GF-D8 (cell line): ENCODE results near the gene PLS1.
"Not testable (repeated sequence)": the region's sequence is repeated elsewhere in the genome, so short reads cannot be mapped to it uniquely, and the experiment has no call there.

Experiments
- DNase-seq: peaks from one replicate; lab custom pipeline; 2025; lab: John Stamatoyannopoulos, UW

Gene PLS1

DNA sequence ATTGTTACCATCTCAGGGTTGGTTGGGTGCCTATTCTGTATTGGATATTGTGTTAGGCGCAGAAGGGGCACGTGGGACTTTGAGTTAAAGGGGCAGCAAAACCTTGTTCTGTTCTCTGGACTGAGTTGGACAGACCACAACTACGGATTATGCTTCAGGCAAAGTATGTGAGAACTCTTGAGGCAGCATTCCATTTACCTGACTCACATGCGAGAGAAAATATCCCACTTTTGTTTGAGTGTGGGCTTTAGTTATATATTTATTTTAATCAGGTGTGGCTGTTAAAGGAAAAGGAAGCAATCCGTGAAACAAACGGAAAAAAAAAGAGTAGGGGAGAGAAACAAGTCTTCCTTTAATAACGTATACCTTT, 627 bp upstream of the PLS1 start:
- DNase-seq = no peak

DNA sequence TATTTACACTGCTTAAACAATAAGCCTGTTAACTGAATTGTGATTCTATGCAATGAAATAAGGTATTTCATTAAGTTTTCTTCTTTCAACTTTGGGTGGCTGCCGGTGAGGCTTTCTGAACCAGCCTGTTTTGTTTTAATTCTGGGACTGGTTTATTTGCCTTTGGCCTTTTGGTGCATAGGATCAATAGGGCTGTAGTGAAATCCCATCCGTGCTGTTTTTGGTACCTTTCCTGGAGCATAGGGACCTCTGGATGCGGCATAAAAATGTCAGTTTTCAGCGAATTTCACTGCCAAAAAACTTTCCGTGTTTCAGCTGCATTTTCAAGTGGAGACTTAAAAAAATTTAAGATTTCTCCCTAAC, 514 bp downstream of the PLS1 start:
- no peak for DNase-seq

DNA sequence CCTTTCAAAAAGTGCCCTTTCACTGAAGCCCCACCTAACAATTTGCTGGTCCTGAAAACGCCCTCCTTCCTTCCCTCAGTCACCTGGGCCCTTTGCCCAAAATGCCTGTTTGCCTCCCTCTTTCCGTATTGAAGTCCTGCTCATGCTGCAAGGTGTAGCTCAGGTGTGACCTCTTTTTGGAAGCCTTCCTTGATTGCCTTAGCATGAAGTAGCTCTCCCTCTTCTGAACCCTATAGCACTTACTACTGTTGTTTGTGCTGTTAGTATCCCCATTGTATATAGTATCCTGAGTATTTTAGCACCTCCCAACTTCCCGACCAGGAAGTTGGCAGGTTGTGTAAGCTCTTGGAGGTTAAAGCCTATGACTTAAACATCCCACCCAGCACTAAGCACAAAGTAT, 1.7 kb downstream of the PLS1 start:
- DNase-seq = no peak

DNA sequence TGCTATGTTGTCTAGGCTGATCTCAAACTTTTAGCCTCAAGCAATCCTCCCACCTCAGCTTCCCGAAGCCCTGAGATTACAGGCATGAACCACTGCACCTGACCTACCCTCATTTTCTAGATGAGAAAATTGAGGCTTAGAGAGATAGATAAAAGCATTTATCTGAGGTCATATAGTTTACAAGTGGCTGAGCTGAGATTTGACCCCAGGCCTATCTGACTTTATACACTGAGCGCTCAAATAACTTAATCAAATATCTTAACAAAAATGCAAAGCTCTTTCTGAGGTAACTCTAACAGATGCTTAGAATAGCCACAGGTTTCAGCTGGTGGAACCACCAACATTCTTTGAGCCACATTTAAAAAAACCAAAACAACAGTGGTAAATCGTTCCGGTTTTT, 5.5 kb downstream of the PLS1 start:
- DNase-seq = no peak

DNA sequence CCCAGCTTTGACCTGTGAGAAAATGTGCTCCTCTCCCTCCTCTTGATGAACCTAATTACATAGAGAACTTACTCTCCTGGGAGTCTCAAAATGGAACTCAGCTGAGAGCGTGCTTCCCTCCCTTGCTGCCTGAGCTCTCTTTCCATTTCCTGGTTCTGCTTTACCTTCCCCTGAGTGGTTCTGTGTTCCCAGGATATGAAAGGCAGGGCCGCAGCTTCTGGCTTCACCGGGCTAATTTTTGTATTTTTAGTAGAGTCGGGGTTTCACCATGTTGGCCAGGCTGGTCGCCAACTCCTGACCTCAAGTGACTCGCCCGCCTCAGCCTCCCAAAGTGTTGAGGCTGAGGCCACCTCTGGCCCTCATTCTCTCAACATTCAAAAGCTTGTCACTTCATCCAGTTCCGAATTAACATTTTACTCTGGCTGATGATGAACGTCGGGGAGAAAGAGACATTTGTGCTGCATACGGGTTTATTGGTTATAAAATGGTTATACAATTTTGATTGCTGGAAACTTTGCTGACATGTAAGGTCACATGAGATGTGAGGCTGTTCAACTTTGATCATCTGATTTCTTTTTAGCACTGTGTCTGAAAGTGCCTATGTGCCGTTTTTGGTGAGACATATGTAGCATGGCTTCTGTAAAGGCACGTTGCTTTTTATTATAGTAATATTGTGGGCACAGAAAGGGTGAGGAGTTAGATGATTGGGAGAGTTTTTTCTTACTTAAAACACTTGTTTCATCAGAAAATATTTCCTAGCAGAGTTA, 6.6 kb downstream of the PLS1 start:
- no peak for DNase-seq

DNA sequence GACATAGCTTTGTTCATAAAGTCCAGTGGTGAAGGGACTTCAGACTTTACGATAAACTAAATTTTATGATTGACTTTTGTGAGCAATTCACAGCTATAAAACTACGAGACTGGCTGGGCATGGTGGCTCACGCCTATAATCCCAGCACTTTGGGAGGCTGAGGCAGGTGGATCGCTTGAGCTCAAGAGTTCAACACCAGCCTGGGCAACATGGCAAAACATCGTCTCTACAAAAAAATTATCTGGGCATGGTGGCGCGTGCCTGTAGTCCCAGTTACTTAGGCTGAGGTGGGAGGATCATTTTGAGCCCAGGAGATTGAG, 7.2 kb downstream of the PLS1 start:
- DNase-seq = not testable (repeated sequence)

DNA sequence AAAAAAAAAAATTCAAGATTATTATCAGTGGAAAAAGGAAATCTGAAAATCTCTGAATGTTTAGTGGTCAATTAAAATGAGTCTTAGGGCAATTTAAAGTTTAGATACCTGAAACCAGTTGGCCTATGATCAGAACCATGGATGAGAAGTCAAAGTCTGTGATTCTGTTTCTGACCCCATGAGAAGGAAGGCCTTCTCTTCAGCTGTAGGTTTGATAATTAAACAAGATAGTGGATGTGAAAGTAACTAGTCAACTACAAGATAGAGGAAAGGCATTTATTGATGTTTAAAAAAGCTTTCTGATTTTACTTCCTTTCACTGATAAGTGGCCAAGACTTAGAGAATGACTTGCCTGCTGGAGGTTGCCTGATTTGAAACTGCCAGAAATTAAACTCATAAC, 8.7 kb downstream of the PLS1 start:
- no peak for DNase-seq

DNA sequence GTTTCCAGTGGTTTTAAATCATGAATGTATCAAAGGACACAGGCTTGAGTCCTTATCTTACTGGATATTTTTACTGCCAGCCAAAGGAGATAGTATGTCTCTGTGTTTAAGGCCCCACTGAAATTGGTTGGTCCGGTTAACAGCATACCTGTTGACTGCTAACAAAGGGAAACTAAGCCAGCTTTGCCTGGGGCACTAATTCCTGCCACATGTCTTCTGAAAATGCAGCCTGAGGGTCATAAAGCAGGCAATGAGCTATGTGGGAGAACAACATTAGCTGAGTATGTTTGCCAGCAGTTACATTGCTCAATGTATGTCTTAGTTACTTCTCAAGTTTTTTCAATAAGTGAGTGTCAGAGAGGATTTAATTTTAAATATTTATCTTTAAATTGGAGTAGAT, 12.4 kb downstream of the PLS1 start:
- DNase-seq = no peak

DNA sequence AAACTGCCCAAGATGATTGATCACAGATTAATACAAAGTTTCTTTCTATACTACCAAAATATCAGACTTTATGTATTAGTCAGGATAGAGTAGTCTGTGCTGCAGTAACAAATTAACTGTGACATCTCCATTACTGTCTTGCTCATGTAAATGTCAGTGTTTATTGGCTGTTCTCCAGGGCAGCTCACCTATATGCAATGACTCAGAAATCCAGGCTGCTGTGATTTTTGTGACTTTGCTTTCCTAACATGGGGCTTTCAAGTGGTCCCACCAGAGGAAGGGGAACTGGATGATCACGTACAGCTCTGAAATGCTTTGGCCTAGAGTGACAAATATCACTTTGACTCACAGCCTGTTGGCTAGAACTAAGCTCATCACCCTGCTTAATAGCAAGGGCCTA, 12.9 kb downstream of the PLS1 start:
- no peak for DNase-seq

DNA sequence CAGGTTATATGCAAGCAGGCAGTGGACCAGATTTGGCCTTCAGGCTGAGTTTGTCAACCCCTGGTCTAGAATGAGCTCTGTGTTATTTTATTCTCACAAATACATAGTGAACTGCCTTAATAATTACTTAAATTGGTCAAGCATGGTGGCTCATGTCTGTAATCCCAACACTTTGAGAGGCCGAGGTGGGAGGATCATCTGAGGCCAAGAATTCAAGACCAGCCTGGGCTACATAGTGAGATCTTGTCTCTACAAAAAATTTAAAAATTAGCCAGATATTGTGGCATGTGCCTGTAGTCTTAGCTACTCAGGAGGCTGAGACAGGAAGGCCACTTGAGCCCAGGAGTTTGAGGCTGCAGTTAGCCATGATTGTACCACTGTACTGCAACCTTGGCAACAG, 15.0 kb downstream of the PLS1 start:
- DNase-seq = no peak

DNA sequence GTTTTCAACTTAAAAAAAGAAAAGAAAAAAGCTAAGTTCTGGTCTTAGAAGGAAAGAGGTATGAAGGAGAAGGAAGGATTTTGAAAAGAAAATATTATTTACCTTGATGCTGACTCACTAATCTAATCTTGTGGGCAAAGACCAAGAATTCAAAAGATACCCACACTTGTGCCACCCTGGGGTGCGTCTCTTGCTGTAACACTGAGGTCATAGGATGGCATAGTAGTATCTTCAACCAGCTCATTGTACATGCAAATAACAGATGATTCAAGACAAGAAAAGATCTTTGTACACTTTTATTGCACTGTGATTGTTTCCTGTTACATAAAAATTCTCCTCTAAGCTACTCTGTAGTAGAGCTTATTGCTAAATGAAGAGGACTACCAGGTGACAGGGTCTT, 17.3 kb downstream of the PLS1 start:
- DNase-seq = no peak

DNA sequence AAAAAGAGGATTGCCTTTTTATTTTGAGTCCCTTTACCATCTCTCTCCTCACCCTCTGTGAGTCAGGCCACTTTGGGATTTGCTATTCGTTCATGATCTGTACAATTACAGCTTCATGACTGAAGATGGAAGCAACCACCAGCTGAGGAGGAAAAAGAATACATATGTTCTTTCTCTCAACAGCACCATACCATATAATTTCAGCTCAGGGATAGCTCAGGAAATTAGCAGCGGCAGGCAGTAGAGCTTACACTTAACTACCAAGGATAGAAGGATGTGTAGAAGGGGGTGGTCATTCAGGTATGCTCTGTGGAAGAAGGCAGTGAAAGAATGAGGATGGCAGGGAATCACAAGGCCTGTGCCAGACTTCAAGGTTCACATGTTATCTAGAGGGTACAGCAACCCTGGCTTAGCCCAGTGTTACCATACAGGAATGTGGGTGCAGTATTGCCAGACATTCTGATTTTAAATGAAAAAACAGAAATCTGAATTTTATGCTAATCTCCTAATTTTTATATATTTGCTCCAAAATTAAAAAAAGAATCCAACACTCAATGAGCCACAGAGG, 17.9 kb downstream of the PLS1 start:
- DNase-seq = no peak

DNA sequence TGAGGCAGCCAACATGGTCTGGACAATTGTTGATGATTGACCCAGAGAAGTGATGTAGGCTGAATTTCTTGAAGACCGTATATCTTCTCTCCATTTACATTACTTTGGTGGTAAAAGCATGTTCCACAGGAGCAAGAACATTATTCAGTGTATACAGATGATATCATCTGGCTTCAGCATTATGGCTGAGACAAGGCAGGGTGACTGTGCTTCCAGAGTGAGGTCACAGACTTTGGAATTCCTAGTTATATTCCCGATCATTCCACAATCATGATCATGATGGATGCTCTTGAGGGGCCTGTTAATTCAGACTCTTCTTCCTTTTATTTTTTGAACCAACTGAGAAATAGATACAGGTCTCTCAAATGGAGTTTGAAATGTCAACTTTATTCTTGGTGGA, 19.0 kb downstream of the PLS1 start:
- no peak for DNase-seq

DNA sequence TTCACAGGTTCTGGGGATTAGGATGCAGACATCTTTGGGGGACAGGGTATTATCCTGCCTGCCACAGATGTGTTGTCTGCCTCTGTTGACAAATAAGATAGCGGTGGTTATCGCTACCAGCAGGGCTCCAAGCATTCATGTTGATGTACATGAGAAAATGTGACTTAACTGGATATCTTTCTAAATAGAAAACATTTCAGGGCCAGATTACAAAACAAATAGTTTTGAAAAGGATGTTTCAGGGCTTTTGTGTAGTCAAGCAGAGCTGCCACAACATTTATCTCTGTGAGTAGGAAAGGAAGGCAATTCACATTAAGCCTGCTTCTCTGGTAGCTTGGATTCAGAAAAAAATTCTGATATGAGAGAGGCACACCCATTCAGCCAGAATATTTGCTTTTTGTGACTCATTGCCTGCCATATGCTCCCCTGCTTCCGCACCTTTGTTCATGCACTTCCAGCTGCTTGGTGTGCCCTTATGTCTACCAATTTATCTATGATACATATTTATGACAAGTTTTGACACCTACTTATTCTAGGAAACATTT, 22.8 kb downstream of the PLS1 start:
- DNase-seq = no peak

DNA sequence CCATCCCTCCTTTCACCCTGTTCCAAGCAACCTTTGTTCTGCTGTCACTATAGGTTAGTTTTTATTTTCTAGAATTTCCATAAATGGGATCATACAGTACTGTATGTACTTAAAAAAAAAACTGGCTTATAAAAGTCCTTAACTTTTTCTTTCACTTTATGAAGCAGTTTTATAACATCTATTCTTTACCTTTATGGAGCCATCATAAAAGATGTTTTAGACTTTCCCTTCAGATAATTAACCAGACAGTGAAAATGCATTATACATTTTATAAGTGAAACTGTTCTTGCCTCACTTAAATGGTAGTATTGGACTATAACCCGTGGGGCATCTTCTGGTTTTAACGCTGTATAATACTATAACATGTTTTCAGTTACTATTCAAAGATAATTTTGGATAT, 26.2 kb downstream of the PLS1 start:
- DNase-seq = no peak

DNA sequence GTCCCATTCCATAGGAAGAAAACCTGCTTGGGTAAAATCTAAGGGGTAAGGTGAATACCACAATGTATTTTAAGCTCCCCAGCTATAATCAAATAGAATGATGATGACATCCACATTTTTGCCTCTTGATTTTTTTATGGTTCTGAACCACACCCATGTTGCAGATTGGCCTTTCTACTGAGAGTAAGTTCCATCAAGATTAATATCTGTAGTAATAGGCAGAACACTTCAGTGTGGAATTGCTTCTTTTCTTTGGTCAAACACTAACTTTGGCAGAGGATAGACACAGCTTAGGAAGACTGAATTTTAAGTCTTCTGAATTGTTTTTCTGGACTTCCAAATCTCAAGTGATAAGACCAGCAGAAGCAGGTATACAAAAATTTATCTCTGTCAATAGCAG, 27.0 kb downstream of the PLS1 start:
- no peak for DNase-seq

DNA sequence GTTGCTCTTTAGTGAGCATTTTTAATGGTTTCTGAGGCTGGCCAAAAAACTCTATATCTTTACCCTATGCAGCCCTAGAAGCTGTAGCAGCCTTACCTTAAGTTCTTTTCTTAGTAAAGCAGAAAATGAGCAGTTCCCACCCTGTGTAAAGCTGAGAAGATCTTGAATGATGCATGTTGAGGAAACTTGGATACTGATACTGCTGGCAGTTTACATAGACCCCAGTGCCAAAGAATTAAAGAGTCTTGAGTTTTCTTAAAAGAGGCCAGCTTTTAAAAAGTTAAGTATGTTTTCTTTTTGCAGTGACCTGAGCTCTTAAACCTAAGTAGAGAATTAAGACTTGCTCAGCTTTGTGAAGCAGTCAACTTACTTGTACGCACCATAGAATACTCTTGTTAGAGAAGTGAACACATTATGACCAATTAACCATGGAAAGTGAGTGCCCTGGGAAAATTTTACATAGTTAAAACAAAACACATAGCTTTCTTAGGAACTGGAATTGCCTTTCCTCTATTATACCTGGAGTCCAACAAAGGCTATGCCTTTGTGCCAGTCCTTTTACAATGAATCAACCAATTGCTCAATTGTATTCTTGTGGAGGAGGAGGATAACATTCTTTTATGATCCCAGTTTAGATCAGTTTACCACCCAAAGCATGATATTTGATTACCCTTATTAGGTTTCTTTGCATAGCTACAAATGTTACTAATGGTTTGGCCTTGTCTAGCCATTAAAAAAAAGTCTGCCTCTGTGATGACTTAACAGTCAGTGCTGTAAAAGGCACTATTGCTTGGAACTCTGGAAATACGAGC, 28.4 kb downstream of the PLS1 start:
- DNase-seq = no peak

DNA sequence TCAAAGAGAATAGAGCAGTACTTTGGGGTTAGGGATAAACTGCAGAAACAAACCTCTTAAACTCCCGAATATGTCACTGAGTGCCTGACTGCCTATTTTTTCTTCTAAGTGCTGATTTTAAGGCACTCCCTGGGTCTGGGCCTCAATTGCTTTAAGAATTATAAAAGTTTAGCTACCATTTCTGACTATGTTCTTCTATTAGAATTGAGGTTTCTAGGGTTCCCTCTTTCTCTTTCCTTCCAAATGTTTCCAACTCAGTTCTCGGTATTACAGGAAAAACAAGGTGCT, 28.9 kb downstream of the PLS1 start:
- no peak for DNase-seq

DNA sequence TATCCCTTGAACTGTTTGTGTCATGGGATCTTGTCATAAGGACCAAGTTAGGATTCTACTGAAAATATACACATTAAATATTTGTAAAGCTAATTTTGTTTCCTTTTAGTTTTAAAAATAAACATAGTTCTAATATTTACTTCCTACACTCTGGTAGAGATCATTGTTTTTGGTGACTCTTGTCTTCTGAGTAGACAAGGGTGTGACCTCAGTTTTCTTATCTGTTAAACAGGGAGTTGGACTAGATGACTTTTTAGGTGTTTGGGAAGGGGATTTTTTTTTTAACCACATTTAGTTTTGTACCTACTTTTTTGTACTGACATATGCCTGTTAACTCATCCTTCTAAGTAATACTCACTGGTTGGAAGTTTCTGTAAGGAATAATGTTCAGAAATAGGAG, 30.8 kb downstream of the PLS1 start:
- no peak for DNase-seq

DNA sequence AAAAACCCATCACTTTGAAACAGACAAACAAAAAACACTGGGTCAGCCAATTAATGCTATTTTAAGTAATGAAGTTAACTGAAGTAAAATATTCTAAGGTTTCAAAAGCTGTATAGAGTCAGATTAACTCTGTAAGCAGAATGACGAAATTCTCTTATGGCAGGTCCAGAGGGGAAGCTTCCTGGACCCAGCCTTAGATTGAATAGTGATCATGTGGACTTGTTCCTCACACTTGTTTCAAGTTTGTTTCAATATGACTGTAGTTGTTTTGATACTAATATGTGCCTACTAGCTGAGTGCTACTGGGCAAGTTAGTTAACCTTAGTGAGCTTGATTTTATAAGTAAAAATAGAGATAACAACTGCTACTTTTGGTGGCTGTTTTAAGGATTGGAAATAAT, 32.6 kb downstream of the PLS1 start:
- no peak for DNase-seq

DNA sequence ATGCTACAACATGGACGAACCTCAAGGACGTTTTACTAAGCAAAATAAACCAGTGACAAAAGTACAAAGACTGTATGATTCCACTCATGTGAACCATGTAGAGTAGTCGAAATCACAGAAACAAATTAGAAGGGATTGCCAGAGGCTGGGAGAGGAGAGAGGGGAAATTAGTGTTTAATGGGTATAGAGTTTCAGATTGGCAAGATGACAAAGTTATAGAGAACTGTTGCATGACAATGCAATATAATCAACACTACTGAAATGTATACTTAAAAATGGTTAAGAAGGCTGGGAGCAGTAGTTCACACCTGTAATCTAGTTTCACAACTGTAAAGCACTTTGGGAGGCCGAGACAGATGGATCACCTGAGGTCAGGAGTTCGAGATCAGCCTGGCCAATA, 36.9 kb downstream of the PLS1 start:
- DNase-seq = no peak

DNA sequence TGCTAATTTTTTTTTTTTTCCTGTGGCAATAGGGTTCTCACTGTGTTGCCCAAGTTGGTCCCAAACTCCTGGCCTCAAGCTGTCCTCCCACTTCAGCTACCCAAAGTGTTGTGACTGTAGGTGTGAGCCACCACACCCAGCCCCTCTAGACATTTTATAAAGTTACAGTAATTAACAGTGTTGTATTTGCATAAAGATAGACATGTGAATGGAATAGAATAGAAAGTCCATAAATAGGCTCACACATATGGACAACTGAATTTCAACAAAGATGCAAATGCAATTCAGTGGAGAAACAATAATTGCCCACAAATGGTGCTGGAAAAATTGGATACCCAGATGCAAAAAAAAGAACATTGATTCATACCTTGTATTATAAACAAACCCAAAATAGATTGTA, 39.9 kb downstream of the PLS1 start:
- no peak for DNase-seq

DNA sequence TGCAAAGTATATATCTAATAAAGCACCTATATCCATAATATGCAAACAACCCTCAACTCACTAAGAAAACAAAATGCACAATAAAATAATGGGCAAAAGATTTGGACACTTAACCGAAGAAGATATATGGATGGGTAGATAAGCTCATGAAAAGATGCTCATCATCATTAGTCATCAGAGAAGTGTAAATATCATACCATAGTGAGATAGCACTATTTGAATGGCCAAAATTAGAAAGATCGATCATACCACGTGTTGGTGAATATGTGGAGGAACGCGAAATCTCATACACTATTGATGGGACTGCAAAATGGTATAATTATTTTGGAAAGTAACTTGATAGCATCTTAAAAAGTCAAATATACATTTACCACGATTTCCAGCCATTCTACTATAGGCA, 40.5 kb downstream of the PLS1 start:
- no peak for DNase-seq

DNA sequence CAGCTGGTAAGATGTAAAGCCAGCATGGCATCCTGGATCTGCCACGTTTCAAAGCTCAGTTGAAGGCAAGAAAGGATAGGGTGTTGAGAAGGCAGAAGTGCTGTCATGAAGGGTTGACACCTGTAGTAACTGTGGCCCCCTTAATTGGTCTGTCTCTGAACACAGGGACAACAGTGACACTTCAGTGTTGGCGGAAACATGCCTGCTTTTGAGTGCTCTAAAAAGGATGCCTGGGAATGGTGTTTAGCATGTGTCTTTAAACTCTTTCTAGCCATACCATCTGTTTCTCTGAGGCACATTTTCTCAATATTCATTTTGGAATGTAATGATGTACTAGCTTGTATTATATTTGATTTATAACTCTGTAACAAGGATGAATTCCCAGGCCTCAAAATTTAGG, 42.1 kb downstream of the PLS1 start:
- DNase-seq = no peak
